ENCODE data around the gene MED15. TPM values are rescaled to one million over a fixed set of nuclear protein-coding genes. Genes with fewer than 3 reads are reported as not detected.

The MED15 gene
- total and polyA plus RNA-seq, 2 of the 8 experiments (the other 6 are each of a cell fraction or from before 2014, with no cell fraction given) = 28.3 to 57.1 TPM

DNA sequence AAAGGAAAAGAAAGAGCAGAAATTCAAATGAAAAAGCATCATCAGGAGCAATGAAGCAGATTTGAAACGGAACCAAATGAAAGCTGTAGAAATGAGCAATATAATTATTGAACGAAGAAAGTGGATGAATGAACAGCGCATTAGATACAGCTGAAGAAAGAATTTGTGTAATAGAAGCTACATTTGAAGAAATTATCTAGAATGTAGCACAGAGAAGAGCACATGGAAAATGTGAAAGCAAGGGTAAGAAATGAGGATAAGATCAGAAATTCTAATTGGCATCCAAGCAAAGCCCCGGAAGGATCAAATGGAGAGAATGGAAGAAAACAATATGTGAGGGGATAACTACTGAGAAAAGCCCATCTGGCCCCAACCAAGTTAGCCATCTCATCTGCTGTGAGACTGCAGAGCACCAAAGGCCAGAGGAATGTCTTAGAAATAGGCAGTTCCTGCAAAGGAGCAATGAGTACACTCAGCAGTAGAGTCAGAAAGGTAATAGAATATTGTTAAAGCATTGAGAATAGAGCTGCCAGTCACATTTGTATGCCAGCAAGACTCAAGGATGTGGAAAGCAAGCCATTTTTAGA is 51.9 kb downstream of the MED15 start:
- no peak overlapping the region for H4K5ac ChIP-seq (ENCODE audit: insufficient read length, low read depth, low read length)
- ChIA-PET POLR2A (ENCODE audit: partially characterized antibody) (no interaction called here), CTCF (ENCODE audit: partially characterized antibody) (interaction anchor here (2.3 to 18.2 kb wide), 2 partner anchors 10 to 24 kb away, joined by 6 to 366 read pairs; no protein-coding TSS in a partner anchor)
- no peak overlapping the region for H2BK120ac ChIP-seq (replicated peaks; ENCODE audit: low read depth, low read length)
- no peak overlapping the region for H3K27ac ChIP-seq (ENCODE audit: low read depth, low read length)
- H4K91ac ChIP-seq (replicated peaks; ENCODE audit: insufficient read length, low read length) = no peak overlapping the region
- no peaks in the 10 kb centered on the region for H3K23me2 ChIP-seq (ENCODE audit: low read depth, low read length)
- no peak overlapping the region for H3K4me2 ChIP-seq (ENCODE audit: insufficient read depth in 1 of 2, low read depth in 2 of 2, low read length in 2 of 2)
- H2BK5ac ChIP-seq (ENCODE audit: low read depth, low read length) = no peak overlapping the region
- no peak overlapping the region for H2BK12ac ChIP-seq (ENCODE audit: low read depth, low read length)
- peaks cover 0 to 4% of the 10 kb centered on the region in 2 experiments for H4K20me1 ChIP-seq (replicated peaks in 1 of 2; ENCODE audit: control insufficient read depth in 1 of 2, insufficient read depth in 2 of 2, low read length in 2 of 2)
- no peak for DNase-seq (ENCODE audit: low read depth in 1 of 2, low spot score in 2 of 2)
- WGBS, 2 experiments (ENCODE audit: extremely low coverage in 1 of 2, insufficient coverage in 1 of 2, insufficient read length in 1 of 2, insufficient replicate concordance in 2 of 2, low coverage in 1 of 2, low lambda C conversion rate in 2 of 2, missing lambda C conversion rate in 1 of 2) = 72% methylated on average over 4 of the region's 4 CpGs; no CpG with 5 or more reads in 1 of the 2 experiments
- H2BK20ac ChIP-seq (ENCODE audit: low read length) = no peak overlapping the region
- H3K9ac ChIP-seq (replicated peaks in 1 of 4; ENCODE audit: extremely low read depth in 1 of 4, low read depth in 3 of 4, low read length in 3 of 4) = no peak overlapping the region
- H3K14ac ChIP-seq (ENCODE audit: insufficient read length) = no peak overlapping the region
- H3K9me3 ChIP-seq (ENCODE audit: insufficient read depth in 2 of 2, low read depth in 1 of 2, low read length in 1 of 2) = 0 out of 4 replicates have a peak, but pooled peaks cover 0 to 4% of the 10 kb centered on the region in 2 experiments
- no peak overlapping the region for H2AFZ ChIP-seq (ENCODE audit: low read length)
- H3K56ac ChIP-seq (replicated peaks; ENCODE audit: insufficient read length, low read depth, low read length) = no peak overlapping the region
- no peak overlapping the region for H3K18ac ChIP-seq (ENCODE audit: extremely low read depth, low read length)
- TF ChIP-seq USF2 (IDR thresholded peaks at IDR 0.05; ENCODE audit: low read length) (no peak), GTF2F1 (IDR thresholded peaks at IDR 0.05; ENCODE audit: borderline replicate concordance, low read depth, low read length) (no peak), TEAD4 (IDR thresholded peaks at IDR 0.05; ENCODE audit: low read depth, low read length) (no peak), CHD2 (IDR thresholded peaks at IDR 0.05; ENCODE audit: low read length) (no peak), KDM1A (IDR thresholded peaks at IDR 0.05; ENCODE audit: borderline replicate concordance, low read length) (no peak), ATF3 (IDR thresholded peaks at IDR 0.05; ENCODE audit: insufficient read depth, low read depth, low read length) (no peak), ASH2L (IDR thresholded peaks at IDR 0.05; ENCODE audit: low read length) (no peak)
- H2AK5ac ChIP-seq (ENCODE audit: low read depth, low read length) = no peak overlapping the region
- no peaks in the 10 kb centered on the region for H3K27me3 ChIP-seq (replicated peaks in 1 of 4; ENCODE audit: control insufficient read depth in 3 of 4, extremely low read depth in 1 of 4, insufficient read depth in 3 of 4, low read length in 3 of 4)
- H3K79me2 ChIP-seq (ENCODE audit: control insufficient read depth in 1 of 2, insufficient read depth in 2 of 2, low read length in 2 of 2) = no peaks in the 10 kb centered on the region
- no peak overlapping the region for H3K4me3 ChIP-seq (ENCODE audit: extremely low read depth in 1 of 4, insufficient read depth in 2 of 4, low read depth in 3 of 4, low read length in 4 of 4)
- H3K23ac ChIP-seq (ENCODE audit: insufficient read length) = no peak overlapping the region
- no peak for FAIRE-seq
- no peaks in the 10 kb centered on the region for H3K4me1 ChIP-seq (replicated peaks in 1 of 4; ENCODE audit: control insufficient read depth in 3 of 4, insufficient read depth in 4 of 4, low read length in 3 of 4)
- H2BK15ac ChIP-seq (ENCODE audit: low read length) = no peak overlapping the region
- peaks cover 2% of the 10 kb centered on the region; the same call in 1 of the 2 replicates for H3K79me1 ChIP-seq (ENCODE audit: low read depth, low read length)
- peaks cover 3 to 14% (median 12%) of the 10 kb centered on the region in 4 experiments; a peak in 6 of 8 replicates for H3K36me3 ChIP-seq (ENCODE audit: control insufficient read depth in 2 of 4, insufficient read depth in 4 of 4, low read length in 3 of 4)
- H4K8ac ChIP-seq (ENCODE audit: extremely low read depth, insufficient read depth, low read length) = no peak overlapping the region
- no peak overlapping the region for H3K4ac ChIP-seq (replicated peaks; ENCODE audit: insufficient read length, low read depth, low read length)

All from H1 (cell line).